Myocyte (in vitro differentiated cells): ENCODE results near the gene SCYGR1. TPM values are rescaled to one million over a fixed set of nuclear protein-coding genes. Genes with fewer than 3 reads are reported as not detected.
"Not testable (repeated sequence)": the region's sequence is repeated elsewhere in the genome, so short reads cannot be mapped to it uniquely, and the experiment has no call there.

Source experiments
- DNase-seq: peaks from one replicate; pipeline ENCODE4 v3.0.0-alpha.2; 2012; ENCODE audit warnings: low read depth
- polyA plus RNA-seq: library from polyadenylated mRNA; unstranded; fragments of >200 nt; gene quantifications from one replicate; pipeline ENCODE4 v1.2.1, GENCODE V29; 2012; ENCODE audit warnings: missing spikeins
- total RNA-seq: library from RNA; depleted of rRNA; stranded (reverse); fragments of >200 nt; gene quantifications from 2 replicates; pipeline ENCODE4 v1.2.3, GENCODE V29; 2014

SCYGR1 gene, protein sequence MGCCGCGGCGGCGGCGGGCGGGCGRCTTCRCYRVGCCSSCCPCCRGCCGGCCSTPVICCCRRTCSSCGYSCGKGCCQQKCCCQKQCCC
- total RNA-seq = not detected in 2 replicates
- 0.58 TPM for polyA plus RNA-seq

GRCh38 chr2:227387583-227387982, at the start of gene SCYGR1:
Gene SCYGR1 (minus strand): TSS chr2:227387949. CDS start chr2:227387949, 0 bp downstream.
- DNase-seq = not testable (repeated sequence)

- DNase-seq = no peak
Observed at GRCh38 chr2:227436436-227437174, 48.9 kb upstream of the SCYGR1 start.

- DNase-seq = no peak
Observed at GRCh38 chr2:227433171-227433570, 45.4 kb upstream of the SCYGR1 start.

- DNase-seq = no peak
Observed at GRCh38 chr2:227430639-227431038, 42.9 kb upstream of the SCYGR1 start.

DNA sequence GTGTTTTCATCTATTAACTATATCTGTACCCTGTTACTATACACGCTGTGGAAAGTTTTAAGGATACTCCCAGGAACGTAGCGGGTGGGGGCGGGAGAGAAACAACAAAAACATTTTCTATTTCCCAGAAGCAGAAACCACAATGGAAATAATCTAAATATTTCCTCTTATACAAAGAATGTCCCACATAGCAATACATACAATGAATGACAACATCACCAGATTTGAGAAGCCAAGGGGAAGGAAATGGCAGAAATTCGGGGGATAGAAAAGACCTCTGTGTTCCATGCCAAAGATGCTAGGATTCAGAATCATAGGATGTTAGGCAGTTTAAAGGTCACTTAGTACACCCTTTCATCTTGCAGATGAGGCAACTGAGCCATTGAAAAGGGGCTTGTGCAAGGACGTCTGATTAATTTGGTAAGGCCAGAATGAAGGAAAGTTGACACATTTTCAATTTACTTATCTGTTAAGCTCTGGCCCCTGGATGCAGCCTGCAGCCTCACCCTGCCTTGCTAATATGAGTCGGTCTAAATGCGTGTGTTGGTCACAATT, 41.1 kb upstream of the SCYGR1 start:
- no peak for DNase-seq

GRCh38 chr2:227423656-227424499, 36.1 kb upstream of the SCYGR1 start:
- DNase-seq = no peak

DNA sequence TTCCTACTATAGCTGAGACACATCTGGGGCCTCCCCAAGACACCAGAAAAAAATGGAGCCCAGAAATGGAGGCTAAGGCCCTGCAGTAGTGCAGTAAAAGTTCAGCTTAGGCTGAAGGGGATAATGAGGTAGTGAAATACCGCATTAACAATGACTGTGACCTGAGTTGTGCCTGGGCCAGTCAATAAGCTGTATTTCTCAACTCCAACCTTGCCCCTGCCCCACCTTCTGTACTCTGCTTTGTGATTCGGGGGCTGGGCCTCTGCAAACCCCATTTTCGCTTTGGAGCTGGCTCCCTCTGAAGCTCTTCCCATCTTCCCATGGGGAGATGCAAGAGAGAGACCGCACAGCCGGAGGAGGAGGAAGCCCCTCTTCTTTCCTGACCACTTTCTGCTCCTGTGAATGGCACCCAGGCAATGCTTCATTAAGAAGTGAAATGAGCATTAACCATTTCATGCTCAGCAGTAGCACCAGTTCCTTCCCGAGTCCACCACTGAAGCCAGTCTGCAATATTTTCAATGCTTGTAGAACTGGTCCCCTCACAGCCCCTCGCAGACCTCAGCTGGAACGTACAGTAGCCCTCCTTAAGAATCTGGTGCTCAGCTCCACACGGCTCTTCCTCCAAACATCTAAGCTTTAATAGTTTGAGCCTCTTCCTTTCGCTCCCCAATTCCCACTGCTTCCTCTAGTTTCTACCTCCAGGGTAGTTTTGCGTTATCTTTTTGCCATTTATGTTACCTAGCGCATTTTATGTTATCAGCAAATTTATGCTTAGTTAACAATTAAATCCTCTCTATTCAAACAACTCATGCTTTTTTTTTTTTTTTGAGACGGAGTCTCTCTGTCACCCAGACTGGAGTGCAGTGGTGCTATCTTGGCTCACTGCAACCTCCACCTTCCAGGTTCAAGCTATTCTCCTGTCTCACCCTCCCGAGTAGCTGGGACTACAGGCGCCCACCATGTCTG, 32.6 kb upstream of the SCYGR1 start:
- no peak for DNase-seq

DNA sequence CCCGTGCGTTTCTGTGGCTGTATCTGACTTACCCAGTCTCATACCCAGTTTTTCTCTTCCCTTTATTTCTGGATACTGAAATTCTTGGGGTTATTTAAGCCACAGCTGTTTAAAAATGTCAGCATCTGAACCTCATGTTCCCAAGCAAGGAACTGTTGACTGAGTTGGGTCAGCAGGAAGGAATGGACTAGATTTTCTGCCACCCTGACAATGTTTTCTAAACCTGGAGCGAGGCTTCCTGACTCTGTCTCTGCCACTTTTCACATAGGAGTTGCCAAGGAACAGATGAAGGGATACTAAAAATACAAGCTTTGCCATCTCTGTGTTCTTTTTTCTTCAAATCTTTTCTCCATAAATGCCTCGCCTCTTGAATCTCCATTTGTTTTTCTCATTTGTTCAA, 29.0 kb upstream of the SCYGR1 start:
- DNase-seq = peak; percentile 79

- DNase-seq = peak; percentile 90
Observed at GRCh38 chr2:227415538-227416424, 28.0 kb upstream of the SCYGR1 start.

DNA sequence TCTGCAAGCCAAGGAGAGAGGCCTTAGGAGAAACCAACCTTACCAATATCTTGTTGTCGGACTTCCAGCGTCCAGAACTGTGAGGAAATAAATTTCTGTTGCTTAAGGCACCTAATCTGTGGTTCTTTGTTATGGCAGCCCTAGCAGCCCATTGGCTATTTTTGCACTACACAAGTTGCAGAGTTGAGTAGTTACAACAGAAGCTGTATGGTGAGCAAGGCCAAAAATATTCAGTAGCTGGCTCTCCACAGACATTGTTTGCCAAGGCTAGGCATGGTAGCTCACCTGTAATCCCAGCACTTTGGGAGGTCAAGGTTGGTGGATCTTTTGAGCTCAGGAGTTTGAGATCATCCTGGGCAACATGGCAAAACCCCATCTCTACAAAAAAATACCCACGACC, 27.1 kb upstream of the SCYGR1 start:
- DNase-seq = peak; percentile 81

DNA sequence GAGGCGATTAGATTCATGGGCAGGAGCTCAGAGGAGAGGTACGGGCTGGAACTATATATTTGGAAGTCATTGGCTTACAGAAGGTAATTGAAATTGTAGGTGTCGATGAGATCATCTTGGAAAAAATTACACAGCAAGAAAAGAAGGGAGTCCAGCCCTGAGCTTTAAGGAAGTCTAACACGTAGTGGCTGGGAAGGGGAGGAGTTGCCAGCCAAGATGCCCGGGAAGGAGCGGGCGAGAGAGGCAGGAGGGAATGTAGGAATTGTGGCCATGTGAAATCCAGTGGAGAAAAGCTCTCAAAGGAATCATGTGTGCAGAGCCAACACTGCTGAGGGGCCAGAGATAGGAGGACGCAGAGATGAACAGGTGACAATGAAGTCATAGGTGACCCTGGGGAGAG, 25.6 kb upstream of the SCYGR1 start:
- DNase-seq = no peak

GRCh38 chr2:227412877-227413276, 25.1 kb upstream of the SCYGR1 start:
- no peak for DNase-seq

- peak; percentile 34 for DNase-seq
Observed at GRCh38 chr2:227411990-227412350, 24.2 kb upstream of the SCYGR1 start.

DNA sequence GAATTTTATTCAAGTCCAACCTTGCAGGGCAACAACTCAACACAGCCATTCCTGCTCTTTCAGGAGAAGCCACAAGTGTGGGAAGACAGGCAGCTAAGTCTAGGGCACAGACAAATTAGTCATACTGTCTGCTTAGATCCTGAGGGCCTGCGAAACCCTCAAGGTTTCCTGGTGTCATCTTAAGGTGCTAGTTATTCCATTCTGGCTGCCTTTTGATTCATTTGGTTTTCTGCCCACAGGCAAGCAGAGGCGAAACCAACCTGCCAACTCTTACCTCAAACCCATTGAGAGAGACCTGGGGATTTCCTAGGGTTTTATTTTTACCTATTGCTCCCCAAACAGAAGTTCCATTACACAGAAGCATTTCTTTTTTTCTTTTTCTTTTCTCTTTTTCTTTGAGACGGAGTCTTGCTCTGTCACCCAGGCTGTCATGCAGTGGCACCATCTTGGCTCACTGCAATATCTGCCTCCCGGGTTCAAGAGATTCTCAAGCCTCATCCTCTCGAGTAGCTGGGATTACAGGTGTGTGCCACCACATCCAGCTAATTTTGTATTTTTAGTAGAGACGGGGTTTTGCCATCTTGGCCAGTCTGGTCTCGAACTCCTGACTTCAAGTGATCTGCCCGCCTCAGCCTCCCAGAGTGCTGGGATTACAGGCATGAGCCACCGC, 23.7 kb upstream of the SCYGR1 start:
- peak; percentile 60 for DNase-seq

DNA sequence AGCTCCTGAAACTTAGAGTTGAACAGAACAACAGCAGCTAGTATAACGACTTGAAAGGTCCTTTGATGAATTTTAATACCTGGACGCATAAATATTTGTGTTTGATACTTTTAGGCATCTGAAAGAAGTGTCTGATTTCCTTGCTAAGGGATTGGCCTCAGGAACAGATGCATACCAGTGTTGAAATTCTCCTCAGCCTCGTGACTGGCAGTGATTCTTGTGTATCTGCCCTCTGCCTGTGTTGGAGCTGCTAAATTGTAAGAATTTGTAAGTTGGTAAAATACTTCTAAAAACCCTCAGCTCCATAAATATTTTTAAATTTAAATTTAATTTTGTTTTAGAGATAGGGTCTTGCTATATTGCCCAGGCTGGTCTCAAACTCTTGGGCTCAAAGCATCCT, 22.4 kb upstream of the SCYGR1 start:
- DNase-seq = peak; percentile 35

DNA sequence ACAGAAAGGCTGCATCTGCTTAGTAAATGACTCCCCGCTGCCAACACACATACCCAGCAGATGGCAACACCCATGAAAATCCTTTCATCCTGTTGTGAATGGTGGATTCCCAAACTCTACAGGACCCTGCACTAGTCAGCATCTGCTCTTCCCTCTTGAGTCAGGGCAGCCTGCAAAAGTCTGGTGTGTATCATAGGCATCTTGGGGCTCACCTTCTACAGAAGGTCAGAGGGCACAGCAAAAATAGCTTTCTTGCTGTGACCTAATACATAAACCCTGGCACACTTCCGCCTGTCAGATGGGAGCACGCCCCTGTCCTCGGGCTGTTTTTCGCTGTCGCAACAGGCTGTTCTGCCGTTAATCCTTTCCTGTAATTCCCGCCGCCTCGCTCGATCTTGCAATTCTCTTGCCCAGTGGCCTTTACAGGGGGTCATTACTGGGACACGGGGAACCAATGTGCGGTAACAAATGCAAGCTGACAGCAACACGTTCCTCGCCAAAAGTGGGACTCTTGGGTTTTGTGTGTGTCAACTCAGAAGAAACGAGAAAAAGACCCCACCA, 19.9 kb upstream of the SCYGR1 start:
- DNase-seq = peak; percentile 26

DNA sequence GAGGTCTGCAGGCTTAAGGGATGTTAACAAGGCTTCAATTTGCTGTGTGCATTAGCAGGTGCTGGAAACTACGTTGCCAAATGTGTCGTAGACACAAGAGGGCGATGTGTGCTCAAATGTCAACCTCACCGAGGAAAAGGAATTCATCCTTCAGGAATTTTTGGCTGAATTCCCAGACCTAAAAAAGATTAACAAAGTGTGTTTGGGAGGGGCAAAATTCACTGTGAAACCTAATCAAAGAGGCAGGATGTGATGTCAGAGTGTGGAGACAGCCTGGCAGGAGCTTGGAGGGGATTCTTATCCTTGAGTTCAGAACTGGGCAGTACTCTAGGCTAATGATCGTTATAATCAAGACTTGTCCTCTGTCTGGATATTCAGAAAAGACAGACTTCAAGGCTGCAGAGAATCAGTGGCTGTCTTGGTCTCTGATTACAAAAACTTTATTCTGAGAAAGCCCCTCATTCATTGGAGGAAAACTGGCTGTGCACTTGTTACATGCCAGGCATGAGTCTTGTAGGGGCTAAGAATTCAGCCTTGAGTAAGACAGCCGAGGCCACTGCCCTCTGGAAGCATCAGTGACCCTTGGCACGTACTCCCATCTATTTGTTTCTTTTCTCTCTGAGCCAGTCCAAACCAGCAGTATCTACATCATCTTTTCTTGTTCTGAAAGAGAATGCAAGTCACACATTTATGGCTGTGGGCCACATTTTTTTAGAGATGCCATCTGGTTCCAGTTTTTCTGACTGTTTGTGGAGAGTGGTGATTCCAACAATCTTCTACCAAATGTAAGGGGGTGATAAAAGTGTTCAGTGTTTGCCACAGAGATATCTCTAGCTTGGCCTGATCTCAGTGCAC, 18.7 kb upstream of the SCYGR1 start:
- peak; percentile 98 for DNase-seq
